Activated naive CD4-positive, alpha-beta T cell (primary cell): ENCODE data around the gene RPTOR.

Experiments used
- DNase-seq, 4 experiments: peaks; one replicate each; lab custom pipeline; 2025; lab: John Stamatoyannopoulos, UW

RPTOR gene

DNA sequence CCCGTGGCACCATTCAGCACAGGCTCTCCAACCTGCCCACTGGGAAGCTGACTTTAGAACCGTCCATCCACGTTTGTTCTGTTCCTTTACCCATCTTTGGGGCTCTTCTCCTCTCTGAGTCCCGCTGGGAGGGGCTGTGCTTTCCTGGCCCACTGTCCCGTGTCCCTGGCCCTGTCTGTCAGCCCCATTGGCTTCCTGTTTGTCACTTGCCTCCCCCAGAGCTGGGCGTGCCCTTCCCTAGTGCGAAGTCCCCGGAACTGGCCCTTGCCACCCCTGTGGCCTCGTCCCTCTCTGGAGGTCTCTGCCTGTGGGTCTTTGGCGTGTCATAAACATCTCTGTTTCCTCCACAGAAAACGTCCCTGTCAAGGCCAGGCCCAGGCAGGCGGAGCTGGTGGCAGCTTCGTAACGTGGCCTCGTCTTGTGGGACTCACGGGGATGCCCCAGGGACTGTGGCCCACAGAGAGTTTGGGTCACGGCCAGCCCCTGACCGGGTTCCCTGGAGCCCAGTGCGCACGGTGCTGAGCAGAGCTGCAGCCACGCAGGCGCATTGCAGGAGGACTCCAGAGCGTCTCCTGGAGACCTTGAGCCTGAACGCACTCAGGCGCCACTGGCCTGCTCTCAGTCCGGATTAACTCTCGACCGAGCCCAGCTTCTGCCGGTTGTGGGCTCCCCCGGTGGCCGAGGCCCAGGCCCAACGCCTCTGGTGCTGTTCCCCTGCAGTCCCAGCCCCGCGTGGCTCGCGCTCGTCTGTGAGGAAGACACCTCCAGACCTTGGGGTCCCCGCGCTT, 454.3 kb downstream of the RPTOR start:
- DNase-seq: no peak

DNA sequence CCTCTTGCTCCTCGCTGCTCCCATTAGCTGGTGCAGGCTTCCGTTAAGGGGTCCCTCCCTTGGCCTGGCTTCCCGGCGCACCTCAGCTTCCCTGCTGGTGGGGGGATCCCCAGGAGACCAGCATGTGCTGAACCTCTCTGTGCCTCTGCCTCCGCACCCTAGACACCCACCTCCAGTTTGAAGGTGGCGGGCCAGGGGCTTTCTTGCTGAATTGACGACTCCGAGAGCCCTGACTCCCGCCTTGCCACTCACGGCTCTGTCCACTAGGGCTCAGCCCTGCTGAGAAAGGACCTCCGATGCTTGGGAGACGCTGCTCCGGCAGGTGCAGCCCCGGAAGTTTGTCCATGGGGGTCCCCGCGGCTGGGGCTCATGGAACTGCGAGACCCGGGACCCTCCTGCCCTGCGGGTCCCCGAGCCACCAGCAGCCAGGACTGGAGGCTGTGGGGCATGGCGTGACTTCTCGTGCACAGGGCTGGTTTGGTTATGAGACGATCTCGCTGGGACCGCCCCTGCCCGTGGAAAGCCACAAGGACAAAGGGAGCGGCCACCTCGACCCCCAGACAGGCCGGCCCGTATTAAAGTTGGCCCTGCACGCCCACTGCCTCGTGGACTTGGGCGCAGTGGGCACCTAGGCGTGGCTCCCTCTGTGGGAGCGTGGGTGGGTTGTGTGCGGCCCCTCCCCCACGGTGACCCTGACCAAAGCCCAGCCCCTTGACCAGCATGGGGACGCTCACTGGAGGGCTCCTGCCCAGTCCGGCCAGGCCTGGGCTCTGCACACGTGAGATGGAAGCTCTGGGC, 455.1 kb downstream of the RPTOR start:
- DNase-seq: no peak

DNA sequence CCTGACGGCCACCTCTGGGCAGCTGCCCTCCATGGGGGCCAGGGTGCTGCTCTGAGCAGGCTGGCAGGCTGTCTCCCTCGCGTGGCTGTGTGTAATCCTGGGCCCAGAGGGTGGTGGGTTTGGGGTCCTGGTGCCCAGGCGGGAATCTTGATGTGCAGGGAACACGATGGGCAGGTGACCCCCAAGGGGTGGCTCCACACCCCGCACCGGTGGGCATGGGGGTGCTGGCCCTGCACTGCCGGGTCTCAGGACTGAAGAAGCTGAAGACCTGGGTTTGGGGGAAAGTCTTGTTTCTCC, 455.6 kb downstream of the RPTOR start:
- DNase-seq: no peak

DNA sequence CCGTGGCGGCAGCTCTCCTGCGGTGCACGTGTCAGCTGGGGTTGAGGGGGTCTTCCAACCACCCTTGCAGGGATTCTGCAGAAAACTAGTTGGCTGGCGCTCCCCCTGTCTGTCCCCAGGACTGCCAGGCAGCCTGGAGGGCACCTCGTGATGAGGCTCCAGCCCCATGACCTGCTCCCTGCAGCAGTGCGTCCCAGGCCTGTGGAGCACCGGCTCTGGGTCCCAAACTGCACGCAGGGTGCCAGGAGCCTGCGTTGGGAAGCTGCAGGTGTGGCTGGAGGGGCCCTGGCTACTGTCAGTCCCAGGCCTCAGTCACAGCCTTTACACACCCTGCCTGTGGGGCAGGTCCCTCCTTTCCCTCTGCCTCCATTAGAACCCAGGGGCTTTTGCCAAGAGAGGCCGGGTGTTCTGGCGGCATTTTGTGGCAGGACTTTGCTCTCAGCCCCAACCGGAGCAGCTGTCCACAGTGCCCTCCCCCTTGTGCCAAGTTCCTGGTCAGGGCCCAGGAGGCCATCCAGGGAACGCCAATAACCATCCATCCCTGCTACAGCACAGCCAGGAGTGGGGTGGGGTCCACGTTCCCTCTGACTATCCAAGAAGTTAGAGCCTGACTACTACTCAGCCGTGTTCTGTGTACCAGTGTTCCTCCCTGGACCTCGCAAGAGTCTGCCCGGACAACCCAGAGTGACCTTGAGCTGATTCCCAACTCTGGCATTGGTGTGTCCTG, 456.2 kb downstream of the RPTOR start:
- DNase-seq: no peak

DNA sequence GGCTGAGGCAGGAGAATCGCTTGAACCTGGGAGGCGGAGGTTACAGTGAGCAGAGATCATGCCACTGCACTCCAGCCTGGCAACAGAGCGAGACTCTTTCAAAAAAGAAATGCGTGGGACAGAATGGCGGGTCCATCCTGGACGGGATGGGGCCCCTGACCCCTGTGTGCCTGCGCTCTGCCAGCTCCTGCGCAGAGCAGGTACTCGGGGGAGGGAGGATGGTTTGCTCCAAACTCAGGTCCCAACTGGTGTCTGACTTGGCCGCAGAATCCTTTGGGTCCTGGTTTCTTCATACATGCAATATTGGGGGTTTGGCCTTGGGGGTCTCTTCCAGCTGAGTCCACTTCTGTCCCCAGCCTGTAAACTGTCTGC, 457.4 kb downstream of the RPTOR start:
- DNase-seq: no peak

DNA sequence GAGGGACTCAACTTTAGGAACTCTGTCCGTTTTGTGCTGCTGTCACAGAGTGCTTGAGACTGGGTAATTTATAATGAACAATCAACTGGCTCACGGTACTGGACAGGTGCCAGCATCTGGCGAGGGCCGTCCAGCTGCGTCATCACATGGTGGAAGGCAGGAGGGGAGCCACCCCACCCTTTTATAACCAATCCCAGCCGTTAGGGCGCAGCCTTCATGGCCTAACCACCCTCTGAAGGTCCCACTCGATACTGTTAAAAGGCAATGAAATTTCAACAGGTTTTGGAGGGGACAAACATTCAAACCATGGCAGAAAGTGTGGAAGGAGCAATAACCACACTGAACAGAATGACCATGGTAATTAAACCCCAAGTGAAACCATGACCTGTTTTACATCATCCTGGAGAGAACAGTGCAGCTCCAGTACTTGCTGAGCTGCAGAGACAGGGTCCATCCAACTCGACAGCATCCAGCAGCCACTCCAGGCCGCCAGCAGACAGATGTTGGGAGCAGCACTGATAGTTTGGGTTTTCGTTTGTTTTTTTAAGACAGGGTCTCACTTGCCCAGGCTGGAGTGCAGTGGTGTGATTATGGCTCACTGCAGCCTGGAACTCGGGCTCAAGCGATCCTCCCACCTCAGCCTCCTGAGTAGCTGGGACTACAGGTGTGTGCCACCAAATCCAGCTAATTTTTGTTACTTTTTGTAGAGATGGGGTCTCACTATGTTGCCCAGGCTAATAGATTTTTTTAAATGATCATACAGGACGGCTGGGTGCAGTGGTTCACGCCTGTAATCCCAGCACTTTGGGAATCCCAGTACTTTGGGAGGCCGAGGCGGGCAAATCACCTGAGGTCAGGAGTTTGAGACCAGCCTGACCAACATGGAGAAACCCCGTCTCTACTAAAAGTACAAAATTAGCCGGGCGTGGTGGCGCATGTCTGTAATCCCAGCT, 458.0 kb downstream of the RPTOR start:
- no peak for DNase-seq

DNA sequence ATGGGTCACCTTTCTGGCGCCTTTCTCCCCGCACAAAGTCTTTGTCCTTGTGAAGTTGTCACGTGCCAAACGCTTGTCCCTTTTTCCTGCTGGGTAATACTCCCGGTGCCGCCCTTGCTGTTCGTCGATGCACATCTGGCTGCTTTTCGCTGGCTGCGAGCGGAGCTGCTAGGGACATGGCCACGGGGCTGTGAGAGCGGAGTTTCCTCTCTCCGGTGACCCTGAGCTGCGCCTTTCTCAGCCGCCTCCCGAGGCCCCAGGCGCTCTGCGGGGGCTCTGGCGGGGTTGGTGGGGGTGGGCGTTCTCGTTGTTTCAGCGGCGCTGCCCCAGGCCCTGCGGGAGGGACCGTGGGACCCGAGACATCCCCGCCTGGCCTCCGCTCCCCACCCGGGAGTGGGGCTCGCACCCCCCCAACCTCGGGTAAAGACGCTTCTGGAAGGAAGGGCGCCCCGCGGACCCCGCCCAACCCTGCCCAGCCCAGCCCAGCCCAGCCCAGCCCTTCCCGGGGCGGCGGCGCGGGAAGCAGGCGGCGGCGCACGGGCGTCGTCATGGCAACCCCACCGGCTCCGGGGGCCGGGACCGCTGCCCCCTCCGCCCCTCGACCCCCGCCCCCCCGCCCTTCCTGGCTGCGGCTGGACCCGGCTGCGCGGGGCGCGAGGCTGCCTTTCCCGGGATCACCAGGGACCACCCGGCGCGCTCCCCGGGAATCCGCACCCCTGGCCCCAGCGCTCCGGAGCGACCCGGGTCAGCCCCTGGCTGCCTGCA, 459.3 kb downstream of the RPTOR start:
- no peak for DNase-seq

DNA sequence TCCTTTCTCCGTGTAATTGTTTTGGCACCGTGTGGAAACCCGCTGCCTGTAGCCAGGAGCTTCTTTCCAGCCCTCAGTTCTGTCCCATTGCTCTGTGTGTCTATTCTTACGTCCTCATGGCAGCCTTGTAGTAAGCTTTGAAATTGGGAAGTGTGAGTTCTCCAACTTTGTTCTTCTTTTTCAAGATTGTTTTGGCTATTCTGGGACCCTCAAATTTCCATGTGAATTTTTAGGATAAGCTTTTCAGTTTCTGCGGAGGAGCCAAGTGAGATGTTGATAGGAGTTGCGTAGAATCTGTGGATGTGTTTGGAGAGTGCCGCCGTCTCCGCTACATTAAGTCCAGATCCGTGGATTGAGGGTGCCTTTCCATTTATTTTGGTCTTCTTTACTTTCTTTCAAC, 462.3 kb downstream of the RPTOR start:
- DNase-seq: no peak

DNA sequence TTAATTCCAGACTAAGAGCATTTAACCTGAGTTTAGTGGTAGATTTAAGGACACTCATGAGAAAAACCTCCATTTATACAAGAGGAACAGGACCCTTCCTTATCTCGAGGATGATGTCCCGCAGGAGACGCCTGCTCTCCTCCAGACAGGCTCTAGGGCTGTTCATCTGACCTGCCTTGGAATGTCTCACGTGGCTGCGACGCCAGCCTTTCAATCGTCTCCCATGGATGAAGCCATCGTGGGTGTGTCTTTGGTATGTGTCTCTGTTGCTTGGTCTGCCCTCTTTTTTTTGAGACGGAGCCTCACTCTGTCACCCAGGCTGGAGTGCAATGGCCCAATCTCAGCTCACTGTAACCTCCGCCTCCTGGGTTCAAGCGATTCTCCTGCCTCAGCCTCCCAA, 463.5 kb downstream of the RPTOR start:
- no peak for DNase-seq

DNA sequence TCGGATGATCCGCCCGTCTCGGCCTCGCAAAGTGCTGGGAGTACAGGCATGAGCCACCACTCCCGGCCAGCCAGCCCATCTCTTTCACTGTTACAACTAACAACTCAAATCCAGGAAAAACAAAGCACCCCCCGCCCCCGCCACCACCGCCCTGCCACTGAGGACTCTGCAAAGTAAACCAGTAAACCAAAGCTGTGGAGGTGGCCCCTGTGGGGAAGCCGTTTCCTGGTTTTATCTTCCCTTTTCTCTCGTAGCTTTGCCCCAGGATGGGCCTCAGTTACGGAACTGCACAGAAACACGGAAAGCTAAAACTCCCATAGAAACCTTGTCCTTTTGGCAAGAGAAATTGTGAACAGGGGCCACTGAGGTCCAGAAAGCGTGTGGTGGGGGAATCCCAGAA, 464.5 kb downstream of the RPTOR start:
- no peak for DNase-seq

DNA sequence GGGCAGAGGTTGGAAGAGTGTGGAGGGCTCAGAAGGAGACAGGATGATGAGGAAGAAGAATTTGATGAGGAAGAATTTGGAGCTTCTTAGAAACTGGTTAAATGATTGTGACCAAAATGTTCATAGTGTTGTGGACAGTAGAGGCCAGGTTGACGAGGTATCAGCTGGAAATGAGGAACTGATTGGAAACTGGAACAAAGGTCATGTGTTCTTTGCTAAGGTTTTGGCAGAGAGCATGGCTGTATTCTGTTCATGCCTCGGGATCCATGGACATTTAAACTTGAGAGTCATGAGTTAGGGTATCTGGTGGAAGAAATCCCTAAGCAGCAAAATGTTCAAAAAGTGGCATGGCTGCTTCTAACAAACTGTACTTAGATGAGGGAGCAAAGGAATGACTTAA, 466.3 kb downstream of the RPTOR start:
- no peak for DNase-seq

DNA sequence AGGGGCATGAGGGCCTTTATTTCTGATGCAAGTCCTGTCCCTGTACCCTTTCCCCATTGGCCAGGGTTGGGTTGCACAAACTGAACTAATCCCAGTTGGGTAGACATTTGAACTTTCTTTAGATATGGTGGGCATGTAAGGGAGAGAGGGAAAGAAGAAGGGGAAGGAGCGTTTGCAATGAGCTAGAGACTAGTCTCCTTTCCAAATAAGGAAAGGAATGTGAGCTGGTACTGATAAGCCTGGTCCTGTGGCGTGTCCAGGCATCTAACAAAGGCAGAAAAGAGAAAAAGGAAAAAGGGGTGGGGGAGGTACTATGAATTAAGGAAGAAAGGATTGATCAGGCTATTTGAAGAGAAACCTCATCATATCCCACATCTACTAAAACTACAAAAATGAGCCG, 467.3 kb downstream of the RPTOR start:
- DNase-seq: no peak

DNA sequence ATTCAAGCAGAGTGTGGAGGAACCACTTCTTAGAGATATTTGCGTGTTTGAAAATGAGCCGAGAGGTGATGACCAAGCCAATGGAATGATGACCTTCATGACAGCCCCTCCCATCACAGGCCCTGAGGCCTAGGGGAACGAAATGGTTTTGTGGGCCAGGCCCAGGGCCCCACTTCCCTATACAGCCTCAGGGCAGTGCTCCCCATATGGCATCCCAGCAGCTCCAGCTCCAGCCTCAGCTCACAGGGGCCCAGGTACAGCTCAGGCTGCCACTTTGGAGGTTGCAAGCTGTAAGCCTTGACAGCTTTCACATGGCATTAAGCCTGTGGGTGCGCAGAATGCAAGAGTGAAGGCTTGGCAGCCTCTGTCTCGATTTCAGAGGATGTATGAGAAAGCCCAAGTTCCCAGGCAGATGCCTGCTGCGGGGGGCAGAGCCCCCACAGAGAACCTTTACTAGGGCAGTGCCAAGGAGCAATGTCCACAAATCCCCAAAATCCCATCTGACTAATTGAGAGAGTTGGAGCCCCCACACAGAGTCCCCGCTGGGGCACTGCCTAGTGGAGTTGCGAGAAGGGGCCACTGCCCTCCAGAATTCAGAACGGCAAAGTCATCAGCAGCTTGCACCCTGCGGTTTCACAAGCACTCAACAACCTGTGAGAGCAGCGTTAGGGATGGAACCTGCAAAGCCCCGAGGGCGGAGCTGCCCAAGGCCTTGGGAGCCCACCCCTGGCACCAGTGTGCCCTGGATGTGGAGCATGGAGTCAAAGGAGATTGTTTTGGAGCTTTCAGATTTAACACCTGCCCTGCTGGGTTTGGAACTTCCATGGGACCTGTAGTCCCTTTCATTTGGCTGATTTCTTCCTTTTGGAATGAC, 468.2 kb downstream of the RPTOR start:
- DNase-seq: no peak

DNA sequence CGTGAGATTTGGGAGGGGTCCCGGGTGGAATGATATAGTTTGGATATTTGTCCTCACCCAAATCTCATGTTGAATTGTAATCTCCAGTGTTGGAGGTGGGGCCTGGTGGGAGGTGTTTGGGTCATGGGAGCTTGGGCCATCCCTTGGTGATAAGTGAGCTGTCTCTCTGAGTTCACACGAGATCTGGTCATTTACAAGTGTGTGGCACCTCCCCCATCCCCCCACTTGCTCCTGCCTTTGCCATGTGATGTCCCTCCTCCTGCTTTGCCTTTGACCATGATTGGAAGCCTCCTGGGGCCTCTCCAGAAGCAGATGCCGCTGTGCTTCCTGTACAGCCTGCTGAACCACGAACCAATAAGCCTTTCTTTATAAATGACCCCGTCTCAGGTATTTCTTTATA, 469.0 kb downstream of the RPTOR start:
- no peak for DNase-seq

DNA sequence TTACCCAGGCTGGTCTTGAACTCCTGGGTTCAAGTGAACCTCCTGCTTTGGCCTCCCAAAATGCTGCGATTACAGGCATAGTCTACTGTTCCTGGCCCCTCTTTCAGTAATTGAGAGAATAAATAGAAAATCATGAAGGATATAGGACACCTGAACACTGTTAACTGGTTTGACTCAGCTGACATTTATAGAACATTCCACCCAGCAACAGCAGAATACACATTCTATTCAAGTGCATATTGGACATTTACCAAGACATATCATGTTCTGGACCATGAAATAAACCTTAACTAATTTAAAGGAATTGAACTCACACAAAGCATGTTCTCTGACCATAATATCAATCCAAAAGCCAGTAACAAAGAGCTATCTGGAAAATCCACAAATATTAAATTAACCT, 470.5 kb downstream of the RPTOR start:
- no peak for DNase-seq
